ENCODE data around the gene TMEM247.

TMEM247 gene

DNA sequence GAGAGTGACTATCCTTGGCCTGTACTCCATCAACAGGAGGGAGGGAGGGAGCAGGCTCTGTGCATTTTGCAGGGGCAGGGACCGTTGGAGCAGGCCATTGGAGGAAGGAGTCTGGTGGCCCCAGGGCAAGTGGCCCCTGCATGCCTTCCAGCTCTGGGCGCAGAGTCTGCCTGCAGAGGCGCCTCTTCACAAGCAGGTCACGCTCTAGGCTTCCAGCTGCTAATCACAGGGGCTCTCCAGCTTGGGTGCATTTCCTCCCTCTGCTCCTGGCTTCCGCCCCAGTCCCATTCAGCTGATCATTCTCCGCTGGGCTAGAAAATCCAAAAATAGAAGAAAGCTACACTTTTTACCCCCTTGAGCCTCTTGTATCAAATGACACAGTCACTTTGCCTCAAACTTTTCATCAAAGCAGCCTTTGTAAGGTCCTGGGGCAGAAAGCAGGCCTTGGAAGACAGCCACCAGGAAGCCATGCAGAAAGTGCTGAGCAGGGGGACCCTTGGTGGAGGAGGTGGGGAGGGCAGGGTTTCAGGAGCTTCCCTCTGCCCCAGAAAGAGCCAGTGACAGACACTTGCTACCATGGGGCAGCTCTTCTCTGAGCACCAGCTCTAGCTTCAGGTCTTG lies 11.3 kb downstream of the TMEM247 start:
- DNase-seq: peak; percentile 95 to 97

DNA sequence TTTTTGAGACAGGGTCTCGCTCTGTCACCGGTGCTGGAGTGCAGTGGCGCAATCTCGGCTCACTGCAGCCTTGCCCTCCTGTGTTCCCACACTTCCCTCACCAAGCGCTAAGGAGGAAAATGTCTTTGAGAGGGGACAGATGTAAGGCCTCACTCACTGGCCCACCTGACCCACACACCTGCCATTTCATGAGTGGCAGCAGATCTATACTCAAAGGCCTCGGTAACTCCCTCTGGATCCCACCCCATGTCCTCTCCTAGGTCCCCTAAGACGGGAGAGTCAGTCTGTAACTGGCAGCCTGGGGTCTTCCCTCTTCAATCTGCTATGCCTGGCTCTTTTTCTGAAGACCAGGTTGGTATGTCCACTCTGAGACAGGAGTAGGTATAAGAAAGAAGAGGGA lies 12.9 kb downstream of the TMEM247 start:
- no peak for DNase-seq

DNA sequence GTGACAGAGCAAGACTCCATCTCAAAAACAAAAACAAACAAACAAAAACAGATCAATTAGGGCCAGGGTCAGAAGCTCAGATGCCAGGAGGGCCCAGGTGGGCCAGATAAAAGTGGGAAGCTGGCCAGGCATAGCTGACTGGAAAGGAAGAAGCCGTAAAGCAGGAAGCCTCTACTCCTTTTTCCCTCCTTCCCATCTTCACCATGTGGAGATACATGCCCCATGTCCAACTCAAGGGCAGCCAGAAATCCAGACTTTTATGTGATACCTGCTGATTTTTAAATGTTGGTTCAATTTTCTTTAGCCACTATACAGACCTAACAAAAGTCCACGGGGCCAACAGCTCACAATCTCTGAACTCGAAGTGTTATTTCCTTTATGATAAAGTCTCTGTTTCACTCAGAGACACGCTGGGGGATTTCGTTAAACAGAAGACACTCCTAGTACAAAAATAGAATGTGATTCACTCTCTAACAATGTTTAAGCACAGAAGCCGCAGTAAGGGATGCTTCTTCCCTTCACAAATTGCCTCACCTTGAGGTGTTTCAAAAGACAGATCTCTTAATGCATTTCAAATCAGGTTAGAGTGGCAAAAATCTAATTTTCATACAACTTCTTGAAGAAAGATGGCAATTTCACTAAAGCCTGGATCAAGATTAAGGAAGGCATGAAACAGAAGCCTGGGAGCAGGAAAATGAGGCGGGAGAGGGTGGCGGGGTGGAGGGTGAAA lies 14.0 kb downstream of the TMEM247 start:
- no peak for DNase-seq

DNA sequence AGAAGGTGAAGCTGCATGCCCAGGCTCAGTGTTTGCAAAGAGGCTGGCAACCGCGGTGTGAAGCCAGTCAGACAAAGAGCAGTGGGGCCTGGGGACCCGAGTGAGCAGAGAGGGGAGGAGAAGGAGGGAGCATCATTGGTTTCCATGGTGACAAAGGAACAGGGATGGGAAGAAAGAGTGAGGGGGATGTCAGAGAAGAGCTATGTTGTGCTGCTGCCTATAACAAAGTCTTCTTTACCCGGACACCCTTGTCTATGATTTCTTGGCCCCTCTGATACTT lies 14.5 kb downstream of the TMEM247 start:
- no peak for DNase-seq

DNA sequence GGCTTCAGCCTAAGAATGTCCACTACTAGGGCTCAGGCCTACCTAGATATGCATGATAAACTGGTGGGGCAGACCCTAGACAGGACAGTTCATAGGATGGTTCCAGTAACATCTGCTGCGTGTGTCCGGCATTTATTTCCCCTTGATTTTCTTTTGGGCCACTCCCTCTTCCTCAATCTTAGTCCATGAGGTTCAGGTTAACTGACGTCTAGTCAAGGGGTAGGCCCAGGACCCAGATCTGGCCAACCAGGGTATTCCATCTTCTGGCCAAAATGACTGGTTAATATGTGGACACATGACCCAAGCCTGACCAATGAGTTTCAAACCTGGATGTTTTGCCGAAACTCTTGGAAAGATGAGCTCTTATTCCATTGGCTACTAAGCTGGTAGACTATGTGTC lies 15.2 kb downstream of the TMEM247 start:
- DNase-seq: no peak

GRCh38 chr2:46495231-46496030 lies 16.1 kb downstream of the TMEM247 start:
- no peak for DNase-seq

DNA sequence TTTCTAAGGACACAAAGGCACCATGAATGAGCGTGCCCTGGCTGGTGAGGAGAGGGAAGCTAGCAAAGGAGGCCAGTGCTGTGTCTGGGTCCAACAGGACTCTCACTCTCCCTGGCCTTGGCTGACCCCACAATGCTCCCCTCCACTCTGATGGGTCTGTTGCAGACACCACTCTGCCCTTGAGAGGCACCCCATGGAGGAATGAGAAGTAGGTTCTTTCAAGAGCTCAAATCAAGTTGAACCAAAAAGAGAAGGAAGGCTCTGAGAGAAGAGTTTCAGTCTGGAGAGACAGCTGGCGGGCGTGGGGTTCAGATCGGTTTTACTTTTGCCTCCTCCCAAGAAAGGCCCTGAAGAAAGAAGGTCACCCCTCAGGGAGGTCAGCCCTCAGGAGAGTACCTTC lies 18.4 kb downstream of the TMEM247 start:
- DNase-seq: no peak

- no peak for DNase-seq
Observed at GRCh38 chr2:46498681-46499080, 19.3 kb downstream of the TMEM247 start.

DNA sequence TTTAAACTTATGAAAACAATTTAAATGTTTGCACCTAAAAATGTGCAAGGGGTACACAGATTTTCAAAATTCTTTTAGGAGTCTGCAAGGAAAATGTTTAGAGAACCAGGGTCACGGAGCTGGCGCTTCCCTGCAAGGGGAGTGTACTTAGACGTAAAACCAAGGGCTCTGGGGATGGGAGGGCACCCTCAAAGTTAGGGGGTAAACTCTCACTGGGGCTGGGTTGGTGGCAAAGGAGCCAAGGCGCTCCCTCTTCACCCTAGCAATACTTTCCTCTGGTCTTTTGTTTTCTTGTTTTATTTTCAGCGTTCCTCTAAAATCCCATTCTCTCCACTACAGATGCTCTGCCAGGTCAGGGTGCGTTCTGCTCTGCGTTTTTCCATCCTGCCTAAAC lies 20.0 kb downstream of the TMEM247 start:
- peak in 1 of 2 experiments; percentile 16 for DNase-seq

GRCh38 chr2:46500801-46501200 lies 21.4 kb downstream of the TMEM247 start:
- no peak for DNase-seq

DNA sequence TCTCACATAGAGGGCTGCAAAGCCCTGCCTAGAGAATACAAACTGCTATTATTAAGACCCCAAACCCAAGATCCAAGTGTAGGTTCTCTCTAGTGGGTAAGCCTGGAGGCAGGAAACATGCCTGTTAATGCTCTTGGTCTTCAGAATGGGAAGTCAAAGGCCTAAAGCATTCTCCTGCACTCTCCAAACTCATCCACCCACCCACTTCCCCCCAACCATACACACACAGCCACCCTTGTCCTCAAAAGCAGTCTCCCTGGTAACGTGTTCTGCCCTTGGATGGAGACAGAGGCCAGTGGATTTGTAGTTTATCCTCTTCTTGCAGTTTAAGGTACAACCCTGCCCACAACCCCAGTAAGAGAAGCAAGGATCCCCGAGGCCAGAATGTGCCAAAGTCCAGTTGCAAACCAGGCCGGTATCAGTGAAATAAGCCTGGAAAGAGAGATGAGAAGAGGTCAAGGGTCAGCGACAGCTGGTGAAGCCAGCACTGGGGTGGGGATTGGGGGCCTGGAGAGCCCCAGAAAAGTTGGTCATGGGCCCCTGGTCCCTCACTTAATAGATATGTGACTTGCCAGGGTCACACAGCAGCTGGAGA lies 23.0 kb downstream of the TMEM247 start:
- no peak for DNase-seq

DNA sequence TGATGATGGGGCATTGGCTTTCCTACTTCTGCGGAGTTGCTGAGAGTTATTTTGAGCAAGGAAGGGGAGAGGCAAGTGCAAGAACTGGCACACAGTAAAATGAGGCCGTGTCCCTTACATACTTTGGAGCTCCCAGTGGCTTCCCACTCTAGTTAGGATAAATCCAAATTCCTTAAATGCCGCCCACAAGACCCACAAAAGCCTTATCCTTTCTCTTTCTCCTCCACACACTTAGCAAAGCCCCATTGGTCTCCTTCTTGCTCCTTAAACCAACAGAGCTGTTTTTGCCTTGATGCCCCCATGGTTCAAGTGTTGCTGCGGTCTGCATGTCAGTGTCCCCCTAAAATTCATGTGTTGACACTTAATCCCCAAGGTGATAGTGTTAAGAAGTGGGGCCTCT lies 24.3 kb downstream of the TMEM247 start:
- DNase-seq: no peak

- DNase-seq: no peak
Observed at GRCh38 chr2:46504221-46504620, 24.9 kb downstream of the TMEM247 start.

GRCh38 chr2:46504685-46505471 lies 25.5 kb downstream of the TMEM247 start:
- DNase-seq: no peak

- DNase-seq: no peak
Observed at GRCh38 chr2:46505472-46505783, 26.1 kb downstream of the TMEM247 start.

- peak; percentile 57 to 64 for DNase-seq
Observed at GRCh38 chr2:46506131-46506706, 26.9 kb downstream of the TMEM247 start.

GRCh38 chr2:46508312-46508711 lies 28.9 kb downstream of the TMEM247 start:
- no peak for DNase-seq

DNA sequence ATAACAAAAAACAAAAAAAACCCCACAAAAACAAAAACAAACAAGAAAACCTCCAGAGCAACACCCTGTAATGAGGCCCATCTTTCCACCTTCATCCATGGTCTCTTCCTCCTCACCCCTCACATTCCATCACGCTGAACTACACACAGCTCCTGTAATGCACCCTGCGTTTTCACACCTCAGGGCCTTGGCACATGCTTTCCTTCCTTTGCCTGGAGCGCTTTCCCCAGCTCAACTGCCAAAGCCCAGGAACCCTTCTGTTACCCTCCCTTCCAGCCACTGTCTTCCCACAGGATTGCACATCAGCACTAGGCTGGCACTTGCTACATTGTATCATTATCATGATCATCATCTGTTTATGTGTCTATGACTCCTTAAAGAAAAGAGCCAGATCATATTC lies 29.4 kb downstream of the TMEM247 start:
- no peak for DNase-seq

DNA sequence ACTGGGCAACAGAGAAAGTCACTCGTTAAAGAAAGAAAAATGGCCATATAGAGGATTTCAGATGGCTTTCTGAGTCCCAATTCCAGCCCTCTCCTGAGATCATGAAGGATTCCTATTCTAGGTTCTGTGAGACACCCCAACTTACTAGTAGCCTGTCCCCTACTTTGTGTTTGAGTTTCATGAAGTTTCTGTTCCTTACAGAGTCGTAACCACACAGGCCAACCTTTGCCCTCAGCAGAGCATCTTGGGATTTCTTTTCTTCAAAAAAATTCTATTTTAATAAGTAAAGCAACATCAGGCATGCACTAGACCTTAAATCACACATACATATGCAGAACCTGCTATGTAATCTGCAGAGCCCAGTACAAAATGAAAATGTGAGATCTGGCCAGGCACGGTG lies 30.4 kb downstream of the TMEM247 start:
- DNase-seq: no peak

DNA sequence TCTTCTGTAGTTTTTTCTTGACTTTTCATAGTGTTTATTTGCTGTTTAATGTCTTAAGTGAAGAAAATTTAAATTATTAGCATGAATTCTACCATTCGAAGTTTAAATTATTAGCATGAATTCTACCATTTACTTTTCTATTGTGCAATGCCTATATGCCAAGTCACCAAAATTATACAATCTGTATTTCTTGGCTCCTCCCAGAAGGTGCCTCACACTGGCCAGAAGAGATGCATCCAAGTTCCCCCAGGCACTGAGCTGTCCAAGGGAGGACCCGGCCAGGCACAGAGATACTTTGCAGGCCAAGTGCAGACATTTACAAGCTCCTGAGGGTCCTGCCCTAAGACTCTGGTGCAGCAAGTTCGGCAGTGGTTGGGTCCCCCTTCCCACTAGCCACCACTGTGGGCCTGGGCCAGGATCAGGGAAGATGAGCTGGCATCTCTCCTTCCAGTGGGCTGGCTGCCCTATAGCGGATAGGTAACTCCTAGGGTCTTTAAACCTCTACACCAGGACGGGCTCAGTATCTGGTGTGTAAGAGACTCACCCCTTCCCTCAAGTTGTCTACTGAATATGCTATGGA lies 31.3 kb downstream of the TMEM247 start:
- DNase-seq: no peak

DNA sequence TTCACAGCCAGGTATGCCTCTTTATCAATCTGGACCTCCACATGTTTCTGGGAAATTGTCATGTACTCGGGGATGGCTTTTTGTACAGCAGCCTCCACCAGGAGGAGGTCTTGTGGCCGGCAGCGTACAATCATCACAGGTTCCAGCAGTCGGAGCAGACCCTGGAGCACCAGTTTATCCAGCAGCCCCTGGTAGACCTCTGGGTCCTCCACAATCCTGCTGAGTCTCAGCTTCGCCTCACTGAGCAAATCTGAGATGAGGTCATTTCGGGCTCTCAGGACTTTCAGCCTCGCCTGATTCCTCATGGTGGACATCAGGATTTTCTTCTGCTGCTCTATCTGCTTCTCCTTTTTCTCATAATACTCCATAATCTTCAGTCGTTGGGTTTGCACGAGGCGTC lies 32.8 kb downstream of the TMEM247 start:
- DNase-seq: no peak

DNA sequence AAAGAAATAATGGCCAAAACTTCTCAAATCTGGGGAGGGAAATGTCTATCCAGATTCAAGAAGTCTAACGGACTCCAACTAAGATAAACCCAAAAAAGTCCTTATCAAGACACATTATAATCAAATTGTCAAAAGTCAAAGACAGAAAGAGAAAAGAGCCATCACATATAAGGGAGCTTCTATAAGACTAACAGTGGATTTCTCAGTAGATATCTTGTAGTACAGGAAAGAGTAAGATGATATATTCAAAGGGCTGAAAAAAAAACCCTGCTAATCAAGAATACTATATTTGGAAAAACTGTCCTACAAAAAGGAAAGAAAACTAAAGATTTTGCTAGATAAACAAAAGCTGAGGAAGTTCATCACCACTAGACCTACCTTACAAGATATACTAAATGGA lies 35.4 kb downstream of the TMEM247 start:
- no peak for DNase-seq

DNA sequence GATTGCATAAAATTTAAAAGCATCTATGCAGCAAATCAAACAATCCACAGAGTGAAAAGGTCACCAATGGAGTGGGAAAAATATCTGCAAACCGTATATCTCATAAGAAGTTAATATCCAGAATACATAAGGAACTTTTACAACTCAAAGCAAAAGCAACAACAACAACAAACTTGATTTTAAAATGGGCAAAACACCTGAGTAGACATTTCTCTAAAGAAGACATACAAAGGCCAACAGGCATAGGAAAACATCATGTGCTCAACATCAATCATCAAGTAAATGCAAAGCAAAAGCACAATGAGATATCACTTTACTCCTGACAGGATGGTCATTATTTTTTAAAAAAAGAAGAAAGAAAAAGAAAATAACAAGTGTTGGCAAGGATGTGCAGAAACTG lies 38.1 kb downstream of the TMEM247 start:
- DNase-seq: no peak

All from Kasumi-1 (cell line).